SU-DHL-6 (cell line): ENCODE data around the gene ISYNA1.

Source experiments
- CTCF ChIP-seq: fragments of 200-600 bp; sonication (generic); IDR thresholded peaks from one replicate; pipeline ENCODE4 v1.5.1; 2017; ENCODE audit warnings: antibody characterized with exemption, mild to moderate bottlenecking, low read length, moderate library complexity; ENCODE audit not compliant: insufficient read depth, poor library complexity, severe bottlenecking
- EZH2phosphoT487 ChIP-seq: fragments of 200-600 bp; sonication (generic), shearing (Covaris generic); conservative IDR thresholded peaks from 2 replicates; pipeline ENCODE4 v1.6.1; 2018; ENCODE audit warnings: mild to moderate bottlenecking, antibody characterized with exemption, low read length, moderate library complexity, mixed read lengths

DNA sequence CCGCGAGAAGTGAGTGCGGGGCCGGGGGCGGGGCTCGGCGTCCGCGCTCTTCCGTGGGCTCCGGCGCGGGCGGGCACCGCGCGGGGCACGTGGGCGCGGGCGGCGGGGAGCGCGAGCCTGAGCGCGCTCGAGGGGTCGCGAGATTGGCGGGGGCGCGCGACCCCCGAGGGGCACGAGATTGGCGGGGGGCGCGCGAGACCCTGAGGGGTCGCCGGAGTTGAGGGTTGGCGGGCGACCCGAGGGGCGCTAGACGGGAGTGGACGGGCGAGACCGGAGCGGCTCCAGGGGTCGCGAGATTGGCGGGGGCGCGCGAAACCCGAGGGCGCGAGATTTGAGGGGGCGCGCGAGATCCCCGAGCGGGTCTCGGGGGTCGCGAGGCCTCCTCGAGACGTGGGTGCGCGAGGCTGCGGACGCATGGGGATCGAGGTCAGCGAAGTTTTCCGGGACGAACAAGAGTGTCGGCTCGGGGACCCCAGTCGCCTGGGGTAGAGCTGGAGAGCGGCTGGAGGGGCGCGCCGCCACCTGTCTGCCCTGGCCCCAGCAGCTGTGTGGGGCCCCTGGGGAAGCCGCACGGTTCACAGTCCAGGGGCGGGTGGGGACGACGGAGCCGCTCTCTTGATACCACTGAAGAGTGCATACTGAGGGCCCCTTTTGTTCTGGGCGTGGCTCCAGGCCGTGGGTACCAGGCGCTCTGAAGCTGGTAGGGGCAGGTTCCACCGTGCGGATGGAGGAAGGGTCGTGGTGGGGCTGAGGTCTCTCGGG is 18.1 kb downstream of the ISYNA1 start:
- no peak for TF ChIP-seq CTCF
- no peak for TF ChIP-seq EZH2phosphoT487
